CD4-positive, alpha-beta T cell (primary cell): ENCODE results near the gene CHKA. TPM values are rescaled to one million over a fixed set of nuclear protein-coding genes. Genes with fewer than 3 reads are reported as not detected.

ENCODE experiments used
- ATAC-seq: fragments of 200-7000 bp; cut with Tn5 transposase; one replicate; pipeline ENCODE4 v1.10.0; 2022; ENCODE audit warnings: mild to moderate bottlenecking; ENCODE audit not compliant: poor library complexity
- CTCF ChIA-PET: fragments of 350-600 bp; sonication (Branson Sonifier 250); formaldehyde crosslinking; loops from one replicate; lab custom pipeline; 2021; ENCODE audit warnings: antibody characterized with exemption, inconsistent platforms; lab: Charles Lee
- POLR2A ChIA-PET: fragments of 350-600 bp; sonication (Branson Sonifier 250); formaldehyde crosslinking; loops from one replicate; lab custom pipeline; 2021; ENCODE audit warnings: antibody characterized with exemption, inconsistent platforms; lab: Charles Lee
- DNase-seq, 14 experiments: peaks; one replicate each; pipeline ENCODE4 v3.0.0-alpha.2; 2013 to 2020; ENCODE audit warnings: mixed read lengths in 2 of 14
- H3K27ac ChIP-seq, 2 donors: one replicate each; pipeline versions ENCODE4 v1.5.1 to v1.7.0; 2013; ENCODE audit warnings: low read length in 2 of 2, low read depth in 1 of 2, mild to moderate bottlenecking in 1 of 2
- H3K27me3 ChIP-seq, 2 experiments: 1 replicate in 1 of 2; 2 replicates in 1 of 2; pipeline versions ENCODE4 v1.6.1 to v1.7.0; 2013; ENCODE audit warnings: low read length in 2 of 2, control low read depth in 1 of 2, mild to moderate bottlenecking in 1 of 2, moderate library complexity in 1 of 2; ENCODE audit not compliant: insufficient read depth in 2 of 2, control insufficient read depth in 1 of 2
- H3K36me3 ChIP-seq: one replicate; pipeline ENCODE4 v1.6.1; 2013; ENCODE audit warnings: low read length, control low read depth; ENCODE audit not compliant: insufficient read depth
- H3K4me1 ChIP-seq: one replicate; pipeline ENCODE4 v1.6.1; 2013; ENCODE audit warnings: low read length, control low read depth; ENCODE audit not compliant: insufficient read depth
- H3K4me3 ChIP-seq: one replicate; pipeline ENCODE4 v1.5.1; 2013; ENCODE audit warnings: mild to moderate bottlenecking, low read length, moderate library complexity
- H3K9me3 ChIP-seq, 2 experiments: 1 replicate in 1 of 2; 2 replicates in 1 of 2; pipeline versions ENCODE4 v1.6.1 to v1.7.0; 2013; ENCODE audit warnings: low read length in 2 of 2, mild to moderate bottlenecking in 2 of 2, control low read depth in 1 of 2, moderate library complexity in 1 of 2; ENCODE audit not compliant: control insufficient read depth in 1 of 2, insufficient read depth in 1 of 2
- H3K27ac Mint-ChIP-seq: one replicate; pipeline ENCODE4 v1.8.0; 2020; ENCODE audit warnings: mixed read lengths
- H3K27me3 Mint-ChIP-seq: one replicate; pipeline ENCODE4 v1.8.0; 2021; ENCODE audit warnings: mixed read lengths
- H3K36me3 Mint-ChIP-seq: one replicate; pipeline ENCODE4 v1.8.0; 2021; ENCODE audit warnings: low read depth, mixed read lengths
- H3K4me1 Mint-ChIP-seq: one replicate; pipeline ENCODE4 v1.8.0; 2021; ENCODE audit warnings: low read depth, mixed read lengths
- H3K4me3 Mint-ChIP-seq: one replicate; pipeline ENCODE4 v1.8.0; 2020; ENCODE audit warnings: mild to moderate bottlenecking, mixed read lengths
- H3K9me3 Mint-ChIP-seq: one replicate; pipeline ENCODE4 v1.8.0; 2020; ENCODE audit warnings: mixed read lengths
- intact Hi-C, 2 experiments: fragments of 100-400 bp; cut with DNase I in 1 of 2; cut with micrococcal nuclease in 1 of 2; formaldehyde crosslinking; loops; one replicate each; pipeline versions ENCODE4 v1.15.1 to v1.9.0; 2023 to 2025; cut with DNase I, micrococcal nuclease
- total RNA-seq, 174 experiments: library from RNA in 2 of 174; stranded (reverse) in 2 of 174; gene quantifications; one replicate each; pipeline ENCODE4 v1.2.3 and lab custom pipeline; 2021 to 2026
- TF ChIP-seq, protein P1 (sequence below): fragments of 200-600 bp; IDR thresholded peaks from one replicate; pipeline ENCODE4 v1.8.0; 2022; ENCODE audit warnings: antibody characterized with exemption, mild to moderate bottlenecking

Gene CHKA
- total RNA-seq, 2 experiments from 2014 or later = 30.1 to 31.4 TPM

DNA sequence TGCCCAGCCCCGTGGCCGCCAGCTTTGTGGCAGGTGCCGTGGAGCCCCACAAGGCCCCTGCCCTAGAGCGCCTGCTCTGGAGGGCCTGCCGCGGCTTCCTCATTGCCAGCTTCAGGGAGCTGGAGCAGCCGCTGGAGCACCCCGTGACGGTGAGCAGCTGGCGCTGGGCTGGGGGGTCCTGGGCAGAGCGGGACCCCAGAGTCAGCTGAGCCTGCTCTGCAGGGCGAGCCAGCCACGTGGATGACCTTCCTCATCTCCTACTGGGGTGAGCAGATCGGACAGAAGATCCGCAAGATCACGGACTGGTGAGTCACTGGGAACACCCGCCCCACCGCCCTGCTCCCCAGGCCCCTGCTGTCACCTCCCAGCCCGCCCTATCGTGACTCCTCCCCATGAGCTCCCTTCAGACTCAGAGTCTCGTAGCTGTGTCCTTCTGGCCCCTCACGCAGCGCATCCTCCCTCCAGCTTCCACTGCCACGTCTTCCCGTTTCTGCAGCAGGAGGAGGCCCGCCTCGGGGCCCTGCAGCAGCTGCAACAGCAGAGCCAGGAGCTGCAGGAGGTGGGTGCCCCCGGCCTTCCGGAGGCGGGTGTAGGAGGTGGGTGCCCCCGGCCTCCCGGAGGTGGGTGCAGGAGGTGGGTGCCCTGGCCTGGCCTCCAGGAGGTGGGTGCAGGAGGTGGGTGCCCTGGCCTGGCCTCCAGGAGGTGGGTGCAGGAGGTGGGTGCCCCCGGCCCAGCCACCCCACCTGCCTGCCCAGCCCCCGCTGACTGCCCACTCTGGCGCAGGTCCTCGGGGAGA is 77.6 kb downstream of the CHKA start:
- H3K4me3 ChIP-seq = no peak overlapping the region
- peaks cover 62% of the 10 kb centered on the region for H3K36me3 ChIP-seq
- peaks cover 12% of the 10 kb centered on the region for H3K4me1 Mint-ChIP-seq
- DNase-seq (peak in 1 of 14 experiments; percentile 33), ATAC-seq (no peak)
- TF ChIP-seq, protein P1, sequence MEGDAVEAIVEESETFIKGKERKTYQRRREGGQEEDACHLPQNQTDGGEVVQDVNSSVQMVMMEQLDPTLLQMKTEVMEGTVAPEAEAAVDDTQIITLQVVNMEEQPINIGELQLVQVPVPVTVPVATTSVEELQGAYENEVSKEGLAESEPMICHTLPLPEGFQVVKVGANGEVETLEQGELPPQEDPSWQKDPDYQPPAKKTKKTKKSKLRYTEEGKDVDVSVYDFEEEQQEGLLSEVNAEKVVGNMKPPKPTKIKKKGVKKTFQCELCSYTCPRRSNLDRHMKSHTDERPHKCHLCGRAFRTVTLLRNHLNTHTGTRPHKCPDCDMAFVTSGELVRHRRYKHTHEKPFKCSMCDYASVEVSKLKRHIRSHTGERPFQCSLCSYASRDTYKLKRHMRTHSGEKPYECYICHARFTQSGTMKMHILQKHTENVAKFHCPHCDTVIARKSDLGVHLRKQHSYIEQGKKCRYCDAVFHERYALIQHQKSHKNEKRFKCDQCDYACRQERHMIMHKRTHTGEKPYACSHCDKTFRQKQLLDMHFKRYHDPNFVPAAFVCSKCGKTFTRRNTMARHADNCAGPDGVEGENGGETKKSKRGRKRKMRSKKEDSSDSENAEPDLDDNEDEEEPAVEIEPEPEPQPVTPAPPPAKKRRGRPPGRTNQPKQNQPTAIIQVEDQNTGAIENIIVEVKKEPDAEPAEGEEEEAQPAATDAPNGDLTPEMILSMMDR = no peak
- H3K27me3 Mint-ChIP-seq = no peaks in the 10 kb centered on the region
- H3K27ac Mint-ChIP-seq = no peak overlapping the region
- H3K9me3 ChIP-seq = no peaks in the 10 kb centered on the region
- H3K27ac ChIP-seq = no peak overlapping the region
- intact Hi-C loops = no loop called here
- H3K4me1 ChIP-seq = peaks cover 35% of the 10 kb centered on the region
- peaks cover 18% of the 10 kb centered on the region for H3K36me3 Mint-ChIP-seq
- POLR2A ChIA-PET = interaction anchor here (1.9 kb wide), 1 partner anchor 10 kb away, joined by 5 read pairs; no protein-coding TSS in a partner anchor
- H3K4me3 Mint-ChIP-seq = no peak overlapping the region
- H3K9me3 Mint-ChIP-seq = no peaks in the 10 kb centered on the region
- H3K27me3 ChIP-seq = no peaks in the 10 kb centered on the region
- CTCF ChIA-PET = no interaction called here

DNA sequence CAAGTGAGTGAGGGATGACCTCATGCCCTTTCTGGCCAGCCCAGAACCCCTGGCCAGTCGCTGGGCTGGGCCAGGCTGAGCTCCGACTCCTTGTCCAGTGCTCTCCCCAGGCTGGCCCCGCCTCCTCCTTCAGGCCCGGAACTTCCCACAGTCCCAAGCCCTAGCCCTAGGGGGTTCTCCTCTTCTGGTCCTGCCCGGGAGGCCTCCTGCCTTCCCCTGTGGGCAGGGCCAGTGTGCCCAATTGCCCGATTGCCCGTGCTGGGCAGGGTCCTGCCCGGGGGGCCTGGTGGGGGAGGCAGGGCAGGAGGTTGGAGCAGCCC is 78.2 kb downstream of the CHKA start:
- TF ChIP-seq, protein P1 = no peak
- POLR2A ChIA-PET = interaction anchor here (1.9 to 3.1 kb wide), 2 partner anchors 10 to 12 kb away, joined by 5 to 21 read pairs; partner anchors contain the start of gene NDUFS8
- intact Hi-C loops = no loop called here
- Mint-ChIP-seq H3K9me3 (no peaks in the 10 kb centered on the region), H3K36me3 (peaks cover 14% of the 10 kb centered on the region), H3K27me3 (no peaks in the 10 kb centered on the region), H3K27ac (no peak overlapping the region), H3K4me3 (no peak overlapping the region), H3K4me1 (peaks cover 12% of the 10 kb centered on the region)
- Histone ChIP-seq H3K27me3 (no peaks in the 10 kb centered on the region), H3K36me3 (peaks cover 58% of the 10 kb centered on the region), H3K4me1 (peaks cover 41% of the 10 kb centered on the region), H3K9me3 (no peaks in the 10 kb centered on the region), H3K4me3 (no peak overlapping the region), H3K27ac (no peak overlapping the region)
- DNase-seq = peak in 1 of 14 experiments; percentile 35
- no peak for ATAC-seq
- CTCF ChIA-PET = no interaction called here

GRCh38 chr11:68042219-68043028 is 78.8 kb downstream of the CHKA start:
- POLR2A ChIA-PET = interaction anchor here (1.1 to 3.1 kb wide), 3 partner anchors 9 to 1080 kb away, joined by 3 to 21 read pairs (median 5); partner anchors contain the start of gene NDUFS8
- H3K9me3 ChIP-seq = no peaks in the 10 kb centered on the region
- Mint-ChIP-seq H3K36me3 (peaks cover 14% of the 10 kb centered on the region), H3K27me3 (no peaks in the 10 kb centered on the region), H3K27ac (peak overlapping the region; percentile 76), H3K9me3 (no peaks in the 10 kb centered on the region), H3K4me3 (no peak overlapping the region), H3K4me1 (peaks cover 16% of the 10 kb centered on the region)
- no peaks in the 10 kb centered on the region for H3K27me3 ChIP-seq
- TF ChIP-seq, protein P1 = no peak
- H3K4me3 ChIP-seq = no peak overlapping the region
- ATAC-seq = no peak
- DNase-seq = peak in 1 of 14 experiments; percentile 30
- intact Hi-C loops = no loop called here
- no peak overlapping the region for H3K27ac ChIP-seq
- CTCF ChIA-PET = no interaction called here
- H3K4me1 ChIP-seq = peaks cover 46% of the 10 kb centered on the region
- H3K36me3 ChIP-seq = peaks cover 54% of the 10 kb centered on the region
